ENCODE results near the gene MLIP. TPM values are rescaled to one million over a fixed set of nuclear protein-coding genes. Genes with fewer than 3 reads are reported as not detected.

Gene MLIP, protein sequence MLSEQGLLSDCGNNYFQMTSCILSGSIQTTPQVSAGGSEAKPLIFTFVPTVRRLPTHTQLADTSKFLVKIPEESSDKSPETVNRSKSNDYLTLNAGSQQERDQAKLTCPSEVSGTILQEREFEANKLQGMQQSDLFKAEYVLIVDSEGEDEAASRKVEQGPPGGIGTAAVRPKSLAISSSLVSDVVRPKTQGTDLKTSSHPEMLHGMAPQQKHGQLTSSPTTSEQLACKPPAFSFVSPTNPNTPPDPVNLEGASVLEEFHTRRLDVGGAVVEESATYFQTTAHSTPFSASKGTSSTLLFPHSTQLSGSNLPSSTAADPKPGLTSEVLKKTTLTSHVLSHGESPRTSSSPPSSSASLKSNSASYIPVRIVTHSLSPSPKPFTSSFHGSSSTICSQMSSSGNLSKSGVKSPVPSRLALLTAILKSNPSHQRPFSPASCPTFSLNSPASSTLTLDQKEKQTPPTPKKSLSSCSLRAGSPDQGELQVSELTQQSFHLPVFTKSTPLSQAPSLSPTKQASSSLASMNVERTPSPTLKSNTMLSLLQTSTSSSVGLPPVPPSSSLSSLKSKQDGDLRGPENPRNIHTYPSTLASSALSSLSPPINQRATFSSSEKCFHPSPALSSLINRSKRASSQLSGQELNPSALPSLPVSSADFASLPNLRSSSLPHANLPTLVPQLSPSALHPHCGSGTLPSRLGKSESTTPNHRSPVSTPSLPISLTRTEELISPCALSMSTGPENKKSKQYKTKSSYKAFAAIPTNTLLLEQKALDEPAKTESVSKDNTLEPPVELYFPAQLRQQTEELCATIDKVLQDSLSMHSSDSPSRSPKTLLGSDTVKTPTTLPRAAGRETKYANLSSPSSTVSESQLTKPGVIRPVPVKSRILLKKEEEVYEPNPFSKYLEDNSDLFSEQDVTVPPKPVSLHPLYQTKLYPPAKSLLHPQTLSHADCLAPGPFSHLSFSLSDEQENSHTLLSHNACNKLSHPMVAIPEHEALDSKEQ
- not detected in 2 replicates for total RNA-seq

GRCh38 chr6:54111341-54112045 is at the start of gene MLIP:
Gene MLIP, plus strand, starts transcription at chr6:54111443. Its CDS starts 37 bp downstream, at chr6:54111480.

DNA sequence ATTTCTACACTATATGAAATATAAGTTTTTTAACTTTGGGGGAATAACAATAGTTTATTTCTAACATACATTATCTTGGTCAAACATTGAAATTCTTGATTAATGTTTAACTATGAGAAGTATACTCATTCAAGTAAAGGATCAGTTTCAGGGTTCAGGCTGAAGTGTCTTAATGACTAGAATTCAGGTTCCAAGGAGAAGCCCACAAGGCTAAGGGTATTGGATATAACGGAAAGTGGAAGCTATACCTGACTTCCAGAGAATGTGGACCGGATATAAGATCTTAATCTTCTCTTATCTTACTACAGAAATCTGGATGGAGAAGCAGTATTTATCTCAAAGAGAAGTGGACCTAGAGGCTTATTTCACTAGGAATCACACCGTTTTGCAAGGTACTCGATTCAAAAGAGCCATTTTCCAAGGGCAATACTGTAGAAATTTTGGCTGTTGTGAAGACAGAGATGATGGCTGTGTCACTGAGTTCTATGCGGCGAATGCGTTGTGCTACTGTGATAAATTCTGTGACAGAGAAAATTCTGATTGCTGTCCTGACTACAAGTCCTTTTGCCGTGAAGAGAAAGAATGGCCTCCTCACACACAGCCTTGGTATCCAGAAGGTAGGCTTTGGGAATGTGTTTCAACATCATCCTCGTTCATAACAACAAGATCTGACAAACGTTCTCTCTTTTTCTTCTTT is 197.2 kb downstream of the MLIP start, which contains the start of gene TINAG:
TSS of gene TINAG (plus strand) at position 153 of the 697 bp plus-strand sequence. CDS start at position 263, 110 bp downstream.

Other genes starting within 250 kb of the MLIP start
- not detected in 2 replicates for gene TINAG, start 197.0 kb downstream of the MLIP start, total RNA-seq